Measurements from ENCODE around the gene FIBCD1. TPM values are rescaled to one million over a fixed set of nuclear protein-coding genes. Genes with fewer than 3 reads are reported as not detected.

The FIBCD1 gene
- total and polyA plus RNA-seq, 9 of the 15 experiments (the other 6 are each of a cell fraction or from before 2014, with no cell fraction given): 0.53 to 1.2 (median 0.95) TPM; not detected in 4

DNA sequence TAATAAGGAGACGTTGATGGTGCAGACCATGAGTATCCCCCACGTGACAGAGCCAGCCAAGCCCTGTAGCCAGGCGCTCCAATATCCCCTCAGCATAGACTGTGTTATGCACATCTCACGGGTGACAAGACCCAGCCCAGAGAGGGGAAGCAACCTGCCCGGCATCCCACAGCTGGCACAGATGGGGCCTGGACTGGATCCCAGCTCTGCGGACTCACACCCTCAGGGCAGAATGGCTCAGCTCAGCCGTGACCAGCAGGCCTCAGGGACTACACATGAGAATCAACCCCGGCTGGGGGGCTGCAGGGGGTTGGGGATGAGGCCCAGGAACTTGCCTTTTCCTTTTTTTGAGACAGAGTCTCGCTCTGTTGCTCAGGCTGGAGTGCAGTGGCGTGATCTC lies 11.7 kb downstream of the FIBCD1 start:
- peak in 1 of 4 experiments; percentile 71 for DNase-seq (ENCODE audit: extremely low read depth in 1 of 4, low spot score in 3 of 4)
- H4K20me1 ChIP-seq (replicated peaks; ENCODE audit: control insufficient read depth, insufficient read depth, low read length): peaks cover 82% of the 10 kb centered on the region
- CTCF ChIA-PET (ENCODE audit: low intra/inter-chr PET ratio): no interaction called here
- in situ Hi-C loops (cut with MboI) (no loop called here), intact Hi-C loops (cut with micrococcal nuclease) (no loop called here)
- H3K4me2 ChIP-seq (ENCODE audit: insufficient read depth, low read length): no peak overlapping the region
- H3K9ac ChIP-seq (ENCODE audit: insufficient read depth in 1 of 2, low read depth in 2 of 2, low read length in 2 of 2): peak overlapping the region in 1 of 2 experiments; percentile 30; a peak in 2 of 4 replicates
- H3K9me3 ChIP-seq (replicated peaks; ENCODE audit: control insufficient read depth, insufficient read depth, low read depth, low read length): no peaks in the 10 kb centered on the region
- no peak overlapping the region for H3K27ac ChIP-seq (ENCODE audit: extremely low read depth, low read depth, low read length)
- POLR2A ChIA-PET: interaction anchor here (0.6 to 26.8 kb wide), 18 partner anchors 9 to 198 kb away, joined by 3 to 582 read pairs (median 4); partner anchors contain the start of gene NUP214
- no TSS peak for BruUV-seq (replicated peaks)
- no peak for ATAC-seq
- H3K9me1 ChIP-seq (ENCODE audit: control insufficient read depth, insufficient read depth, low read length): peaks cover 3% of the 10 kb centered on the region
- peaks cover 95 to 100% of the 10 kb centered on the region in 2 experiments for H3K27me3 ChIP-seq (ENCODE audit: control insufficient read depth in 2 of 2, insufficient read depth in 2 of 2, low read length in 2 of 2)
- TF ChIP-seq BRD4 (IDR thresholded peaks at IDR 0.05): no peak
- 0 out of 2 replicates have a peak, but pooled peaks have one; percentile 8 for TF ChIP-seq JUND (IDR thresholded peaks at IDR 0.05; ENCODE audit: borderline replicate concordance, low read depth, low read length)
- TF ChIP-seq JUND (tag; IDR thresholded peaks at IDR 0.05; ENCODE audit: borderline replicate concordance, low read depth, low read length): no peak
- TF ChIP-seq, protein P1, sequence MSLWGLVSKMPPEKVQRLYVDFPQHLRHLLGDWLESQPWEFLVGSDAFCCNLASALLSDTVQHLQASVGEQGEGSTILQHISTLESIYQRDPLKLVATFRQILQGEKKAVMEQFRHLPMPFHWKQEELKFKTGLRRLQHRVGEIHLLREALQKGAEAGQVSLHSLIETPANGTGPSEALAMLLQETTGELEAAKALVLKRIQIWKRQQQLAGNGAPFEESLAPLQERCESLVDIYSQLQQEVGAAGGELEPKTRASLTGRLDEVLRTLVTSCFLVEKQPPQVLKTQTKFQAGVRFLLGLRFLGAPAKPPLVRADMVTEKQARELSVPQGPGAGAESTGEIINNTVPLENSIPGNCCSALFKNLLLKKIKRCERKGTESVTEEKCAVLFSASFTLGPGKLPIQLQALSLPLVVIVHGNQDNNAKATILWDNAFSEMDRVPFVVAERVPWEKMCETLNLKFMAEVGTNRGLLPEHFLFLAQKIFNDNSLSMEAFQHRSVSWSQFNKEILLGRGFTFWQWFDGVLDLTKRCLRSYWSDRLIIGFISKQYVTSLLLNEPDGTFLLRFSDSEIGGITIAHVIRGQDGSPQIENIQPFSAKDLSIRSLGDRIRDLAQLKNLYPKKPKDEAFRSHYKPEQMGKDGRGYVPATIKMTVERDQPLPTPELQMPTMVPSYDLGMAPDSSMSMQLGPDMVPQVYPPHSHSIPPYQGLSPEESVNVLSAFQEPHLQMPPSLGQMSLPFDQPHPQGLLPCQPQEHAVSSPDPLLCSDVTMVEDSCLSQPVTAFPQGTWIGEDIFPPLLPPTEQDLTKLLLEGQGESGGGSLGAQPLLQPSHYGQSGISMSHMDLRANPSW (CRISPR knock-in tag; IDR thresholded peaks at IDR 0.05): peak; percentile 65; the same call in 1 of the 2 replicates
- TF ChIP-seq, protein P2, sequence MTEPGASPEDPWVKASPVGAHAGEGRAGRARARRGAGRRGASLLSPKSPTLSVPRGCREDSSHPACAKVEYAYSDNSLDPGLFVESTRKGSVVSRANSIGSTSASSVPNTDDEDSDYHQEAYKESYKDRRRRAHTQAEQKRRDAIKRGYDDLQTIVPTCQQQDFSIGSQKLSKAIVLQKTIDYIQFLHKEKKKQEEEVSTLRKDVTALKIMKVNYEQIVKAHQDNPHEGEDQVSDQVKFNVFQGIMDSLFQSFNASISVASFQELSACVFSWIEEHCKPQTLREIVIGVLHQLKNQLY (CRISPR knock-in tag; conservative IDR thresholded peaks at IDR 0.05): 0 out of 4 replicates have a peak, but pooled peaks of 1 of the 2 experiments have one; percentile 74
- TF ChIP-seq SIN3A (IDR thresholded peaks at IDR 0.05; ENCODE audit: borderline replicate concordance in 2 of 2, control insufficient read depth in 1 of 2, low read depth in 2 of 2, low read length in 2 of 2): 0 out of 4 replicates have a peak, but pooled peaks of 1 of the 2 experiments have one; percentile 29
- TF ChIP-seq ZFP36 (IDR thresholded peaks at IDR 0.05; ENCODE audit: low read depth, low read length, partially characterized antibody): peak; percentile 57
- no peak for TF ChIP-seq OTX1 (CRISPR knock-in tag; IDR thresholded peaks at IDR 0.05)
- 0 out of 2 replicates have a peak, but pooled peaks have one; percentile 31 for TF ChIP-seq ZKSCAN1 (IDR thresholded peaks at IDR 0.05; ENCODE audit: low read depth, low read length)
- TF ChIP-seq, protein P3, sequence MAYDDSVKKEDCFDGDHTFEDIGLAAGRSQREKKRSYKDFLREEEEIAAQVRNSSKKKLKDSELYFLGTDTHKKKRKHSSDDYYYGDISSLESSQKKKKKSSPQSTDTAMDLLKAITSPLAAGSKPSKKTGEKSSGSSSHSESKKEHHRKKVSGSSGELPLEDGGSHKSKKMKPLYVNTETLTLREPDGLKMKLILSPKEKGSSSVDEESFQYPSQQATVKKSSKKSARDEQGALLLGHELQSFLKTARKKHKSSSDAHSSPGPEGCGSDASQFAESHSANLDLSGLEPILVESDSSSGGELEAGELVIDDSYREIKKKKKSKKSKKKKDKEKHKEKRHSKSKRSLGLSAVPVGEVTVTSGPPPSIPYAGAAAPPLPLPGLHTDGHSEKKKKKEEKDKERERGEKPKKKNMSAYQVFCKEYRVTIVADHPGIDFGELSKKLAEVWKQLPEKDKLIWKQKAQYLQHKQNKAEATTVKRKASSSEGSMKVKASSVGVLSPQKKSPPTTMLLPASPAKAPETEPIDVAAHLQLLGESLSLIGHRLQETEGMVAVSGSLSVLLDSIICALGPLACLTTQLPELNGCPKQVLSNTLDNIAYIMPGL (CRISPR knock-in tag; IDR thresholded peaks at IDR 0.05): 0 out of 2 replicates have a peak, but pooled peaks have one; percentile 13
- H3K4me1 ChIP-seq (replicated peaks in 1 of 2; ENCODE audit: control insufficient read depth in 2 of 2, insufficient read depth in 2 of 2, low read length in 2 of 2): peaks cover 0 to 47% of the 10 kb centered on the region in 2 experiments; a peak in 2 of 5 replicates
- no peak overlapping the region for H3K4me3 ChIP-seq
- no peaks in the 10 kb centered on the region for H3K79me2 ChIP-seq (ENCODE audit: control insufficient read depth, insufficient read depth, low read length)
- WGBS (ENCODE audit: insufficient coverage, low coverage, missing lambda C conversion rate): 4% methylated on average over 10 of the region's 10 CpGs
- H3K36me3 ChIP-seq (ENCODE audit: control insufficient read depth, insufficient read depth, low read length): no peaks in the 10 kb centered on the region
- no peak for FAIRE-seq
- no peak overlapping the region for H2AFZ ChIP-seq (ENCODE audit: low read depth, low read length)

Measured in K562 (cell line).